ENCODE results near the gene ADAMTS15. TPM values are rescaled to one million over a fixed set of nuclear protein-coding genes. Genes with fewer than 3 reads are reported as not detected.

ADAMTS15 gene
- total RNA-seq, 2 donors from 2014 or later, result 6.3 to 20.7 TPM

- intact Hi-C loops (cut with DNase I), result no loop called here
- no peak for DNase-seq (ENCODE audit: low spot score)
Observed at GRCh38 chr11:130471731-130472433, 23.4 kb downstream of the ADAMTS15 start.

GRCh38 chr11:130472434-130472961 is 24.1 kb downstream of the ADAMTS15 start:
- no peak for DNase-seq (ENCODE audit: low spot score)
- intact Hi-C loops (cut with DNase I), result no loop called here

DNA sequence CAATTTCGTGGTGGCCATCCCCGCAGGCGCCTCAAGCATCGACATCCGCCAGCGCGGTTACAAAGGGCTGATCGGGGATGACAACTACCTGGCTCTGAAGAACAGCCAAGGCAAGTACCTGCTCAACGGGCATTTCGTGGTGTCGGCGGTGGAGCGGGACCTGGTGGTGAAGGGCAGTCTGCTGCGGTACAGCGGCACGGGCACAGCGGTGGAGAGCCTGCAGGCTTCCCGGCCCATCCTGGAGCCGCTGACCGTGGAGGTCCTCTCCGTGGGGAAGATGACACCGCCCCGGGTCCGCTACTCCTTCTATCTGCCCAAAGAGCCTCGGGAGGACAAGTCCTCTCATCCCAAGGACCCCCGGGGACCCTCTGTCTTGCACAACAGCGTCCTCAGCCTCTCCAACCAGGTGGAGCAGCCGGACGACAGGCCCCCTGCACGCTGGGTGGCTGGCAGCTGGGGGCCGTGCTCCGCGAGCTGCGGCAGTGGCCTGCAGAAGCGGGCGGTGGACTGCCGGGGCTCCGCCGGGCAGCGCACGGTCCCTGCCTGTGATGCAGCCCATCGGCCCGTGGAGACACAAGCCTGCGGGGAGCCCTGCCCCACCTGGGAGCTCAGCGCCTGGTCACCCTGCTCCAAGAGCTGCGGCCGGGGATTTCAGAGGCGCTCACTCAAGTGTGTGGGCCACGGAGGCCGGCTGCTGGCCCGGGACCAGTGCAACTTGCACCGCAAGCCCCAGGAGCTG is 24.8 kb downstream of the ADAMTS15 start:
- intact Hi-C loops (cut with DNase I), result no loop called here

GRCh38 chr11:130473795-130474377 is 25.4 kb downstream of the ADAMTS15 start:
- DNase-seq (ENCODE audit: low spot score), result no peak
- intact Hi-C loops (cut with DNase I), result no loop called here

More for the DNA sequence above, 24.8 kb downstream of the ADAMTS15 start:
- no peak for DNase-seq (ENCODE audit: low spot score)

DNA sequence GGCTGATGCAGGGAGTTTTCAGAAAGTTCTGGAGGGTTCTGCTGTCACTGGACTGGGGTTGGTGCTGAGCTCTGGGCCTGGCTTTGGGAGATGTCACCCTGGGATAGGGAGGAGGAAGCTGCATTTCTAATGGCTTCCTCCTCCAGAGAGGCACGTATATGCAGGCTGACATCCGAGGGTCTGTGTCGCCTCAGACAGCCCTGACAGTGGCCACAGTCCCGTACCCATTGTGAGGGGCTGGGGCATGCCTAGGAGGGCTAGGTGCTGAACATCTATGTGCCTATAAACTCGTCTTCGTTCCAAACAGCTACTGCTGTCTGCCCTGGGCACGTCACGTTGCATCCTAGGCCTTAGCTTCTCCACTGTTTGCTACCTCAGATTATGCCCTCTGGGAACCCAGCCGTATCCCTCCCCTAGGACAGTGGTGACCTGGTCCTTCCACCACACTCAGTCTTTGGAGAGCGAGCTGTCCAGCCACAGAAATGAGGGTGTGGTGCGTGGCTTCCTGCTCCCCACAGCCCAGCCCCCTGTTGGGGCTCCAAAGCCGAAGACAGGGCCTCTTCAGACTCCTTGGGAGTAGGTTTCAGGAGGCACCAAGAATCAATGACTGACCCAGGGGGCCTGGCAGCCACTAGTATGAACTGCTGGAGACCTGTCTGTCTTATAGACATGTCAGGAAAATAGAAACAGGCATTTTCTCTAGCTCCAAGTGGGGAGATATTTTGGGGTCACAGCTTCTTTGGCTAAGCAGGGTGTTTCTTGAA is 26.4 kb downstream of the ADAMTS15 start:
- intact Hi-C loops (cut with DNase I), result no loop called here
- DNase-seq (ENCODE audit: low spot score), result no peak

- DNase-seq (ENCODE audit: low spot score), result no peak
- intact Hi-C loops (cut with DNase I), result no loop called here
Observed at GRCh38 chr11:130475426-130476053, 27.1 kb downstream of the ADAMTS15 start.

- DNase-seq (ENCODE audit: low spot score), result no peak
- intact Hi-C loops (cut with DNase I), result no loop called here
Observed at GRCh38 chr11:130476200-130476921, 27.9 kb downstream of the ADAMTS15 start.

- no peak for DNase-seq (ENCODE audit: low spot score)
- intact Hi-C loops (cut with DNase I), result loop anchor here in 1 of 2 donors (1.0 kb wide), 1 partner anchor 30 kb away; no protein-coding TSS in a partner anchor
Observed at GRCh38 chr11:130476922-130477491, 28.6 kb downstream of the ADAMTS15 start.

- DNase-seq (ENCODE audit: low spot score), result no peak
- intact Hi-C loops (cut with DNase I), result loop anchor here in 1 of 2 donors (1.0 kb wide), 1 partner anchor 30 kb away; no protein-coding TSS in a partner anchor
Observed at GRCh38 chr11:130477586-130478203, 29.2 kb downstream of the ADAMTS15 start.

GRCh38 chr11:130478204-130478701 is 29.8 kb downstream of the ADAMTS15 start:
- peak; percentile 93 for DNase-seq (ENCODE audit: low spot score)
- intact Hi-C loops (cut with DNase I), result no loop called here

DNA sequence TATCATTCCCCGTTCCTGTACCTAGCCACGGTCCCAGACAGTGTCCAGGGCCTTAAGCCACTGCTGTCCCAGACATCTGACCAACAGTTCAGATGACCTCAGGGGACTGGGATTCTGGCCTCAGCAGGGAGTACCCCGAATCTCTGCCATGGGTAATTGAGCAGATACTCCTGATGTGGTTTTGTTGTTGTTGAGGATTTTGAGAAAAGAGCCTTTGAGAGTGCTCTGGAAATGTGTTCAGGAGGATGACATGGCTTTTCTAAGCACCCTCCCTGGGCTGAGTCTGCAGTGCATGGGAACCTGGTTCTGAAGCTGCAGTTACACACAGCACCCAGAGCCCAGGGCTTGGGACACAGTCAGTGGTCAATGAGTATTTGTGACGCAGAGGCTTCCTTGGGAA is 30.4 kb downstream of the ADAMTS15 start:
- DNase-seq (ENCODE audit: low spot score), result no peak
- intact Hi-C loops (cut with DNase I), result no loop called here

DNA sequence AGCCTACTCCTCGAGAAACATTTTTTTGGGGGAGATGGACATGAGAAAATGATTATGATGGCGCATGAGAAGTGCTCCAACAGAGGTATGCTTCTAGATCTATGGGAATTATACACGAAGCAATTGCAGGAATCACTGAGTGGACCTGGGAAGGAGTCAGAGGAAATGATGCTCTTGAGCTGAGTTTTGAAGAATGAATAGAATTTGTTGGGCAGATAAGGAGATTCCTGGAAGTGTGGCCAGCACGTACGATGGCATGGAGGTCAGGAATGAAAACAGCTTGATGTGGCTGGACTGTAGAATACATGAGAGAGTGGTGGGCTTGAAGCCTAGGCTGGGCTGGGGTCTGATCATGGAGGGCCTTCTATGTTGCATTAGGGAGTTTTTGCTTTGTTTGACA is 31.7 kb downstream of the ADAMTS15 start:
- intact Hi-C loops (cut with DNase I), result no loop called here
- DNase-seq (ENCODE audit: low spot score), result no peak

DNA sequence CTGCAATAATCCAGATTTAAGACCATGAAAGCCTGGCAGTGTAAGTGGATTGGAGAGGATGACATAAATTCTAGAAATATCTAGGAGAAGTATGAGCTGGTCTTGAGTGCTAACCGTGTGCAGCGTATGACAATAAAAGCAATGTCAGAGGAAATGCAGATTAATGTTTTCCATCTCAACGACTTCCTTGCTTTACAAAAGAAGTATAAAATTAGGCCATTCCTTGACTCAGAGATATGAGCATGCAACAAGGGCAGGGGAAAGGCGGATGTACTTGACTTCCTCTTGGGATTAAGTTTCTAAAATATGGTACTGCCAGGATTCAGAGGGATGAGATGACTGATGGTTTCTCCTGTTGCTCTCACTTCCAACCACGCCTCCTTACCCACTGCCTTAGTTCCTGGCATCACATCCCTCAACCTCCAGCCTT is 32.3 kb downstream of the ADAMTS15 start:
- intact Hi-C loops (cut with DNase I), result no loop called here
- DNase-seq (ENCODE audit: low spot score), result no peak

- no peak for DNase-seq (ENCODE audit: low spot score)
- intact Hi-C loops (cut with DNase I), result no loop called here
Observed at GRCh38 chr11:130483124-130483523, 34.7 kb downstream of the ADAMTS15 start.

GRCh38 chr11:130485983-130486382 is 37.5 kb downstream of the ADAMTS15 start:
- intact Hi-C loops (cut with DNase I), result no loop called here

GRCh38 chr11:130486391-130486836 is 38.0 kb downstream of the ADAMTS15 start:
- intact Hi-C loops (cut with DNase I), result no loop called here
- DNase-seq (ENCODE audit: low spot score), result peak; percentile 76

More at GRCh38 chr11:130485983-130486382, 37.5 kb downstream of the ADAMTS15 start:
- DNase-seq (ENCODE audit: low spot score), result no peak
